Measurements from ENCODE around the gene MXI1.
A peak's percentile ranks its signal among the peaks of the same experiment; 100 is the strongest.

The MXI1 gene

GRCh38 chr10:110207011-110207804 lies at the start of gene MXI1:
Gene MXI1, plus strand, starts transcription at chr10:110207605. Its CDS starts 204 bp downstream, at chr10:110207809.
- DNase-seq, result peak; percentile 90

- no peak for DNase-seq
Measured at GRCh38 chr10:110158051-110159005, 49.1 kb upstream of the MXI1 start.

DNA sequence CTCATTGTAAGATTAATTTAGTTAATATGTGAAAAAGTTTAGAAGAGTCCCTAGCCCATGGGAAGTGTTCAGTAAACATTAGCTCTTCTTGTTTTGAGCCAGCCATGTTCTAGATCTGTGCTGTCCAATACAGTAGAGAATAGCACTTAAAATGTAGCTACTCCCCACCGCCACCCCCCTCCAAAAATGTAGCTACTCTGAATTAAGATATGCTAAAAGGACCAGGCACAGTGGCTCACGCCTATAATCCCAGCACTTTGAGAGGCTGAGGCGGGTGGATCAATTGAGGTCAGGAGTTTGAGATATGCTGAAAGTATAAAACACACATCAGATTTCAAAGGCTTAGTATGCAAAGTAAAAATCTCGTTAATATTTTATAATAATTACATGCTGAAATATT lies 47.3 kb upstream of the MXI1 start:
- DNase-seq, result no peak

- DNase-seq, result no peak
Measured at GRCh38 chr10:110160522-110160921, 46.9 kb upstream of the MXI1 start.

- DNase-seq, result no peak
Measured at GRCh38 chr10:110162741-110163145, 44.7 kb upstream of the MXI1 start.

DNA sequence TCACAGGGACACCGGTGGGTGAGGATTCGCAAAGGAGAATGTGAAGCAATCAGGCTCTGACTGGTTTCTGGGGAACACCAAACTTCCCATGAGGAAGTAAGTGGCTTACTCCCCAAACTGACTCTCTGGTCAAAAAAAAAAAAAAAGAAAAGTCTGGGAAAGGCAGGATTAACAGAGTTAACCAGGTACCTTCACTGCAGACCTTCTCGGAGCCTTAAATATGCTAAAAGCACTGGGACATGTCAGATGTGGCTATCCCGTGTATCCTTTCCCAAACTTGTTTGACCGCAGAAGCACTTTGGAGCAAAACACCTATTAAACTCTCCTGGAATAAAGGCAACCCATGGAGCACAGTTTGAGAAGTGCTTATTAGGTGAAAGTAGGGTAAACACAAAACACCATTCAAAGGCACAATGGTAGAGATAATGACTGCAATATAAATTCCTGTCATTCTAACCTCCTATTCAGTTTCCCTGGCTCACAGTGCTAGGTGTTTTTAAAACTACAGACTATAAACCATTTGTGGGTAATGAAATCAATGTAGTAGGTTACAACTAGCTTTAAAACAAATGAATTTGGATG lies 44.1 kb upstream of the MXI1 start:
- no peak for DNase-seq

DNA sequence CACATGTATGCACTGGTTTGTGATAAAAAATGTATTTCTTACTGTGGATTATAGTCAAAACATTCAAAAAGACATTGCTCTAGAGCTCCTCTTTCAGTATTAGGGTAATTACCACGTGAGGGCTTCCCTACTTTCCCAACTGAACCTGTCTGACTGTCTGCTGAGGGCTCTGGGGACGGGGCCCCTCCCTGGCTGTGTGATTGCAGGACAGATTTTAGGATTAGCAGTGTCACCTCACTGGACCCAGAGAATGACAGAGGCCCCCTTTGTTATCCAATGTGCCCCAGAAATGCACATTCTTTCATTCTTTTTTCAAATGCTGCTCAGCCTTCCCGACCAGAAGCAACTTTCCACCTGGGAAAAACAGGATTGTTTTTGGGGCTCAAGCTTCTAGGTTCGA lies 43.6 kb upstream of the MXI1 start:
- no peak for DNase-seq

- DNase-seq, result no peak
Measured at GRCh38 chr10:110165239-110165638, 42.2 kb upstream of the MXI1 start.

DNA sequence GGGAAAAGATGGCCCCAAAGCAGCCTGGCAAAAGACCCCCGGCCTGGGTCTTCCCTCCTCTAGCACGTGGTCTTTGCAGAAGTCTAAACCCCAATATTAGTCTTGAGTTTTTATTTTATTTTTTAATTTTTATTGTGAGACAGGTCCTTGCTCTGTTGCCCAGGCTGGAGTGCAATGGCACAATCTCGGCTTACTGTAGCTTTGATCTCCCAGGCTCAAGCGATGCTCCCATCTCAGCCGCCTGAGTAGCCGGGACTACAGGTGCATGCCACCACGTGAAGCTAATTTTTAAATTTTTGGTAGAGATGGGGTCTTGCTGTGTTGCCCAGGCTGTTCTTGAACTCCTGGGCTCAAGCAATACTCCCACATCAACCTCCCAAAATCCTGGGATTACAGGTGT lies 40.3 kb upstream of the MXI1 start:
- DNase-seq, result no peak

DNA sequence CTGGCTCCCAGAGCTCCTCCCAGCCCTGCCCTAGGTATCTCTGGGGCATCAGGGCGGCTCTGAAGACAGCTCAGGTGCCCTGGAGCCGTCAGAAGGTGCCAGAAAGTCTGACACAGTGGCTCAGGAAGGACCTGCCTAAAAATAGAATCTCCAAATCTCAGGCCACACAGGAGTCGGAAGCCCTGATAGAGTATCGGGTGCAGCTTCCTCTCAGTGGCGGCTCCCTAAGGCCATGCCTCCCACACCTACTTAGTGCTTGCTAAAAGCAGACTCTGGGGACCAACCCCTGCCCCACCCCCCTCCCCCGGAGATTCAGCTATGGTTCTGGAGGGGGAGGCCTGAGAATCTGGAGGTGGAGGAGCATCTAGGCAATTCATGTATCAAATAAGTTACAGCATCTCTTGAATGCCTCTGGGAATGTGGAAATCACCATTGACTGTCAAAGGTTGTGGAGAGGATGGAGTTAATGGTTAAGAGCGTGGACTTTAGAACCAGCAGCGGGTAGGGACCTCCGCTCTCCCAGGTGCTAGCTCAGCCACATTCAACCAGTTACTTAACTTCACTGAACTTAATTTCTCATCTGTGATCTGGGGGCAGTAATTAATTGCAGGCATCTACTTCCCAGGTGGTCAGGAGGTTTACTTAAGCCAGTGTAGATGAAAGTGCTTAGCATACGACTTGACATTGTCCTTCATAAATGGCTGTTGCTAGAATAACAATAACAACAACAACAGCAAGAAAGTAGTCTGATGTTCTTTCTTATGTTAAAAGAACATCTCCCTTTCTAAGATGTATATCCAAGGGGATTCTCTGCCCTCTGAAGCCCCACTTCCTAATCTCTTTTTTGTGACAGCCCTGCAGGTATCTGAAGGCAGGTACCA lies 38.6 kb upstream of the MXI1 start:
- DNase-seq, result no peak

DNA sequence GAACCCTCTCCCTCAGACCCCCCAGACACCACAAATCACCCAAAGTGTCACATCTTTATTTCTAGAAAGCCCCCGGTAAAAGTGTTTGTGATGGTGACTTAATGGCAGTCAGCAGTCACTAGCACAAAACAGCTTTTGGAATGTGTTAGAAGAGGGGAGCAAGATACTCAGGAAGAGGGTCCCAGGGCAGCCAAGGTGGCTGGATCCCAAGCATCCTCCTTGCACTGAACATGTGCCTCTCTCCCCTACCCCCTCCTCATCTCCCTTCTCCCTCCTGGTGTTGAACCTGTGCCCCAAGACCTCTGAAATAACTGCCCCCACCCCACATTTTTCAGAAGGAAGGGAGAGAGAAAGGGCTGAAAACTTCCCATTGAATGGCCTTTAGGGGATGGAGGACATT lies 37.8 kb upstream of the MXI1 start:
- no peak for DNase-seq

DNA sequence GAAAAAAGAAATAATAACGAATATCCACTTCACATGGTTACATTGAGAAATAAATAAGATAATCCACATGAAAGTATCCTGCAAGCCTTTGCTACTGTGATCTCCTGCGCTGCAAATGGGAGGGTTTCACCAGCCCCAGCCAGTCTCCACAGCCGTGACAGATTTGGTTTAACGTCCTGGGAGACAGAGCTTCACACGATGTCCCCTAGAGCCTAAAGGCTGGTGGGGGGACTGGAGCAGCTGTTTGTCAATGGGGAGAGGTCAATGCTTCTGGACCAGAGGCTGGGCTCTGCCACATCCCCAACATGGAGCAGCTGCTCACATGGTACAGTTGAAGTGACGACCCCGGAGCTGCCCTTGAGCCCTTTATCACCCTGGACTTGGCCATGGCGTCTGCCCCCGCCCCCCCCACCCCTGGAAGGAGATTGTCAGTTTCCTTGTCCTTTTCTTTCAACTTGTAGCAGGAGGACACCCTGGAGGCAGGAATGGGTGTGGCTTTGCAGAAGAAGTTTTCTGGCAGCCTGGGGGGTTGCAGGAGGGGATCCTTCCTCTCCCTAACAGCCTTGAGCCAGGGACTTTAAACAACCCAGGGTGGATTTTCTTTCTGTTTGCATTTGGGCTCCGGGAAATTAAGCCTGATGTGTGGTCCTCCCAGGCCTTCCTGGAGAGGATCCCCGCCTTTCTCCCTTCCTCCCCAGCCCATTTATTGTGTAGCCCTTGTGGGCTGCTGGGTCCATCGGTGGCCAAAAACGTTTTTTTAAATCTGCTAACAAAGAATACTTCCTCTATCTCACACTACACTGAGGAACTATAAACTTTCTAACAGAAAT lies 37.0 kb upstream of the MXI1 start:
- DNase-seq, result no peak

GRCh38 chr10:110171032-110171431 lies 36.4 kb upstream of the MXI1 start:
- DNase-seq, result no peak

GRCh38 chr10:110172155-110172554 lies 35.2 kb upstream of the MXI1 start:
- DNase-seq, result no peak

DNA sequence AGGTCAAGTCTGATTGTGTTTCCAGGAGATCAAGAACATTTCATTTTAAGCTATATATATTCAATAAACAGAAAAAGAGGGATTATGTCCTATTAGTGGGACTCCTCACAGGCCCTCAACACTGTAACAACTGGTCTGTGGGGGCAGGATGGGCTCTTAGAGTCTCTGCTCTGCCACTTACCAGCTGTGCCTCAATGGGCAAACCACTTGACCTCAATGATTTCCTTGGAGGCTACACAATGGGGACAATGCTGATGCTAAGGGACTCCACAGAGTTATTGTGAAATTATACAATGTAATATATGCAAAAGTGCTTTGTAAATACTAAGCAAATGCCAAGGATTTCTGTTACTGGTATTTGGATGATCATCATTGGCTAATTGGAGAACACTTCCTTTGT lies 33.2 kb upstream of the MXI1 start:
- no peak for DNase-seq

GRCh38 chr10:110174816-110175215 lies 32.6 kb upstream of the MXI1 start:
- DNase-seq, result no peak

GRCh38 chr10:110175406-110175805 lies 32.0 kb upstream of the MXI1 start:
- DNase-seq, result no peak

- DNase-seq, result no peak
Measured at GRCh38 chr10:110176141-110177030, 31.0 kb upstream of the MXI1 start.

DNA sequence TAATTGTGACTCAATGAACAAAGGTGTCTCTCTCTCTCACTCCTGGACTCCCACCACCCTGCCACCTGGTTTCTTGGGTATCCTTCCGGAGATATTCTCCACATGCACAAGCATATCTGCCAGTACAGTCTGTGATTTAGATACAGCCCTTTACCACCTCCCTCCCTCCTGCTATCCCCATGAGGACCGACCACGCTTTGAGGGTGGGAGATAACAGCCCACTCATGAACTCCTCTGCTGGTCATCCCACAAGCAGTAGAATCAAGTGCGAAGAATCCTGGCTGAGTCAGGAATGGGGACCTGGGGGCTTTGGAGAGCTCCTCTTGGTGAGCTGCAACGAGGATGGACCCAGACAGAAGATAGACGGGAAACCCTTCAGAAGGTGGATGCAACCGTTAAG lies 28.2 kb upstream of the MXI1 start:
- DNase-seq, result no peak

GRCh38 chr10:110181451-110181850 lies 26.0 kb upstream of the MXI1 start:
- DNase-seq, result no peak

DNA sequence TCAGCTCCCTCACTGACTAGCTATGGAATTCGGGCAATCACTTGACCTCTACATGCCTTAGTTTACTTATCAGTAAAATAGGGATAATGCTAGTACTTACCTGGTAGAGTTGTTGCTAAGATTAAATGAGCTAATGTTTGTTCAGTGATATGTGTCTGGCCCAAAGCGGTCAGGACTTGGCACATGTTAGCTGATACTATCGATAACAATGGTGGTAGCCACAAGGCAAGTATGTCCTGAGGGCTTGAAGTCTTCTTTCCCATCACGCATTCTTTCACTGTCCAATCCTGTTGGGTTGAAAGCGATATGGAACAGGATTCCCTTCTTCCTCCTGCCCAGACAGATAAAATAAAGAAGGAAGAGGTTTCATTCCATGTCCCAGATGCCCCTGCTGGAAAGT lies 25.5 kb upstream of the MXI1 start:
- no peak for DNase-seq
